ENCODE data around the gene DAB1. TPM values are rescaled to one million over a fixed set of nuclear protein-coding genes. Genes with fewer than 3 reads are reported as not detected.

DAB1 gene
- total and polyA plus RNA-seq, 7 donors = under 0.01 to 1.1 (median 0.75) TPM; not detected in 1

DNA sequence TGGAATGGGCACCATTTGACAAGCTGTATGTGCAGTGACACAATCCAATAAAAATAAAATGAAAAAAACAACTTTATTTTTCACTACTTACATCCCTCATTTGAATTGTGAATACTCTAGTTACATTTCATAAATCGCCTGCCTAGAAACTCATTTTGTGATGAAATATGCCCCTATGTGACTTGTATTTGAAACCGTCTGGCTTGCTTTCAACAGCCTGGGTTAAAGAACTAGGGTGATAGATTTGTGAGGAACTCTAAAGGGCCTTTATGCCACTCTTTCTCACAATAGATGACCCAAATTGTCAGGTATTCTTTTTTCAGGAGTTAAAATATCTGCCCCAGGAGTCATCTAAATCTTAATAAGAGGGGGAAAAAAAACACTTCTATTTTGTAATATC is 137.9 kb downstream of the DAB1 start:
- WGBS, 2 donors = 84 to 89% methylated on average over 2 of the region's 2 CpGs
- Histone ChIP-seq H3K9me3 (no peaks in the 10 kb centered on the region), H3K27ac (no peak overlapping the region), H3K36me3 (no peaks in the 10 kb centered on the region), H3K4me3 (no peak overlapping the region), H3K27me3 (no peaks in the 10 kb centered on the region), H3K4me1 (no peaks in the 10 kb centered on the region)
- intact Hi-C loops (cut with DNase I) = no loop called here
- TF ChIP-seq POLR2AphosphoS5 (IDR thresholded peaks at IDR 0.05) (no peak), EP300 (IDR thresholded peaks at IDR 0.05) (no peak), POLR2A (IDR thresholded peaks at IDR 0.05) (no peak)
- TF ChIP-seq, protein P1, sequence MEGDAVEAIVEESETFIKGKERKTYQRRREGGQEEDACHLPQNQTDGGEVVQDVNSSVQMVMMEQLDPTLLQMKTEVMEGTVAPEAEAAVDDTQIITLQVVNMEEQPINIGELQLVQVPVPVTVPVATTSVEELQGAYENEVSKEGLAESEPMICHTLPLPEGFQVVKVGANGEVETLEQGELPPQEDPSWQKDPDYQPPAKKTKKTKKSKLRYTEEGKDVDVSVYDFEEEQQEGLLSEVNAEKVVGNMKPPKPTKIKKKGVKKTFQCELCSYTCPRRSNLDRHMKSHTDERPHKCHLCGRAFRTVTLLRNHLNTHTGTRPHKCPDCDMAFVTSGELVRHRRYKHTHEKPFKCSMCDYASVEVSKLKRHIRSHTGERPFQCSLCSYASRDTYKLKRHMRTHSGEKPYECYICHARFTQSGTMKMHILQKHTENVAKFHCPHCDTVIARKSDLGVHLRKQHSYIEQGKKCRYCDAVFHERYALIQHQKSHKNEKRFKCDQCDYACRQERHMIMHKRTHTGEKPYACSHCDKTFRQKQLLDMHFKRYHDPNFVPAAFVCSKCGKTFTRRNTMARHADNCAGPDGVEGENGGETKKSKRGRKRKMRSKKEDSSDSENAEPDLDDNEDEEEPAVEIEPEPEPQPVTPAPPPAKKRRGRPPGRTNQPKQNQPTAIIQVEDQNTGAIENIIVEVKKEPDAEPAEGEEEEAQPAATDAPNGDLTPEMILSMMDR (IDR thresholded peaks at IDR 0.05) = no peak
- no peak for DNase-seq

DNA sequence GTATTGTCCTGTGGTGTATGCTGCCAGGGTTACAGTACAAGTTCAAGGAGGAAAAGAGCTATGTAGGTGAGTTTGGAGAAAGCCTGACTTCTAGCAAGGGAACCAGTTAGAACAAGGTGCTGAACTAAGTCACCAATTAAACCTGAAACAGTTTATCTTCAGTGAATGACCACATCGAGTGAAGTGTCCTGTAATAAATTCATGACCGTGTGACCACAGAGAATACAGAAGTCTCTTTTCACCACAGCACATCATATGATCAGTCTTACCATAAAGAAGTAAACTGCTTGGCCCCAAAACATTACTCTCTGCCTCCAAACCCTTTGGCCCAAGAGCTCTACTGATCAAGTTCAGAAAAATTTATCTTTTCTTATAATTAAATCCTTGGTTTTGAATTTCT is 141.4 kb downstream of the DAB1 start:
- Histone ChIP-seq H3K27me3 (no peaks in the 10 kb centered on the region), H3K4me3 (no peak overlapping the region), H3K4me1 (no peaks in the 10 kb centered on the region), H3K9me3 (no peaks in the 10 kb centered on the region), H3K36me3 (no peaks in the 10 kb centered on the region), H3K27ac (no peak overlapping the region)
- TF ChIP-seq POLR2AphosphoS5 (IDR thresholded peaks at IDR 0.05) (no peak), EP300 (IDR thresholded peaks at IDR 0.05) (no peak), POLR2A (IDR thresholded peaks at IDR 0.05) (no peak)
- TF ChIP-seq, protein P1 (IDR thresholded peaks at IDR 0.05) = no peak
- WGBS, 2 donors = 32 to 59% methylated on average over 2 of the region's 2 CpGs
- intact Hi-C loops (cut with DNase I) = no loop called here
- DNase-seq = no peak

DNA sequence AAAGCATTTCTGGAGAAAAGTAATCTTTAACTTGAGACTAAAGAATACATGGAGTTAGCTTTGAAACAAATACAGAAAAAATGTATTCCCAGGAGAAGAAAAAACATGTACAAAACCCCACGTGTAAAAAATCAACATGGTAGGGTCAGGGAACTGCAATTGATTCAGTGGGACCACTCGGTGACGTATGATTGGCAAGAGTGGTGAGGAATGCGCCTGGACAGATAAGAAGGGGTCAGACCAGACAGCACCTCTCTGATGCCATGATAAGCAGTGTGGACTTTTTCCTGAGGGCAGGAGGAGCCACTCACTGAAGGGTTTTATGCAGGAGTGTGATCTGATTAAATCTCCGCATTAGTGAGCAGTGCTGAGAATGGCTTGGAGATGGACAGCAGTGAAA is 142.5 kb downstream of the DAB1 start:
- intact Hi-C loops (cut with DNase I) = no loop called here
- 82 to 85% methylated on average over 5 of the region's 5 CpGs for WGBS, 2 donors
- H3K27ac ChIP-seq = no peak overlapping the region
- no peaks in the 10 kb centered on the region for H3K36me3 ChIP-seq
- no peaks in the 10 kb centered on the region for H3K27me3 ChIP-seq
- H3K9me3 ChIP-seq = no peaks in the 10 kb centered on the region
- H3K4me3 ChIP-seq = no peak overlapping the region
- H3K4me1 ChIP-seq = no peaks in the 10 kb centered on the region
- DNase-seq = no peak
- TF ChIP-seq POLR2AphosphoS5 (IDR thresholded peaks at IDR 0.05) (no peak), POLR2A (IDR thresholded peaks at IDR 0.05) (no peak), EP300 (IDR thresholded peaks at IDR 0.05) (no peak)
- TF ChIP-seq, protein P1 (IDR thresholded peaks at IDR 0.05) = no peak

DNA sequence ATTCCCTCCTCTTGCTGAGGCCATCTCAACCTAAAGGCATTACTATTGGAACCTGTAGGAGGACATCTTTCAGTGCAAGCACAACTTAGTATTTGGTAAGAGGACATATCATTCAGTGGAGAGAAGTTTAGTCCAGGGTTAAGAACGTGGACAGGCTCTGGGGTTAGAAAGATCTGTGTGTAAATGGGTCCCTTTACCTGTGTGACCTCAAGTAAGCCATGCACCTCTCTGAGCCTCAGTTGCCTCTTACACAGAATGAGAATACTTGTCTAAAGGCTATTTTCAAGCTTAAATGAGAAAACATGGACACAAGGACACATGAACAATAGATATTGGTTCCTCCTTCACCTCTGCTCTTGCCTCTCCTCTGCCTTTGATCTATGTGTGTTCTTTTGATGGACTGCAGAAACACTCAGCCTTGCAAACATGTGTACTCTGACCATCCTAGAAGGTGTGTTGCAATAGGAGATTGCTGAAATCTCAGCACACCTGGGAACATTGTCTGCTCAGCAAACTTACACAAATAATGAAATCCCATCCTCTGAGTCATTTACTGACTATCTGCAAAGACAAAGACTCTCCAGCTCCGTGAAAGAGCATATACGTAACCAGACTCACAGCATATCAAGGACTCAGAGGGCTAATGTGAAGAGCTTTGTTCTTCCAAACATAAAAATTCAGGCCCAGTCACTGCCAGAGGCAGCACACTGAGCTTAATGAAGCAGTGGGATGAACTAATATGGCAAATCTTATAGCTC is 143.8 kb downstream of the DAB1 start:
- H3K4me1 ChIP-seq = no peaks in the 10 kb centered on the region
- no peaks in the 10 kb centered on the region for H3K36me3 ChIP-seq
- no peaks in the 10 kb centered on the region for H3K9me3 ChIP-seq
- no peaks in the 10 kb centered on the region for H3K27me3 ChIP-seq
- intact Hi-C loops (cut with DNase I) = no loop called here
- TF ChIP-seq, protein P1 (IDR thresholded peaks at IDR 0.05) = no peak
- TF ChIP-seq POLR2A (IDR thresholded peaks at IDR 0.05) (no peak), EP300 (IDR thresholded peaks at IDR 0.05) (no peak), POLR2AphosphoS5 (IDR thresholded peaks at IDR 0.05) (no peak)
- WGBS, 2 donors = 52 to 70% methylated on average over 3 of the region's 3 CpGs
- H3K4me3 ChIP-seq = no peak overlapping the region
- H3K27ac ChIP-seq = no peak overlapping the region
- no peak for DNase-seq

DNA sequence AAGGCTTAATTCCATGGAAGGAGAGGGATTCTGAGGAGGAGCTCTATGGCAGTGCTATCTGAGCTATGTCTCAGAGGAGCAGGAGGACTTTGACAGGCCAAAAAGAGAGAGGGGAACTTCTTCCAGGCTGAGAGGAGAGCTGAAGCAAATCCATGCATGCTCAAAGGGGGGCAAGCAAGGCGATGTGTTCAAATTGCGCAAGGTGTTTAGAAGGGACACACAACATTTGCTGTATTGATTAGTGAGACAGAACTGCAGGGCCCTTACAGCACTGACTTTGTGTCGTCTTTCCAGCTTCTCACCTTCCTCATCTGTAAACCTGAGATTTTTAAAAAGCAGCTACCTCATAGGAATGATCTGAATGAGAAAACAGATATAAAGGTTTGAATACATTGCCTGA is 145.3 kb downstream of the DAB1 start:
- 88 to 89% methylated on average over 3 of the region's 3 CpGs for WGBS, 2 donors
- Histone ChIP-seq H3K27me3 (no peaks in the 10 kb centered on the region), H3K9me3 (no peaks in the 10 kb centered on the region), H3K4me3 (no peak overlapping the region), H3K27ac (no peak overlapping the region), H3K4me1 (no peaks in the 10 kb centered on the region), H3K36me3 (no peaks in the 10 kb centered on the region)
- intact Hi-C loops (cut with DNase I) = no loop called here
- DNase-seq = no peak
- TF ChIP-seq EP300 (IDR thresholded peaks at IDR 0.05) = no peak
- no peak for TF ChIP-seq POLR2AphosphoS5 (IDR thresholded peaks at IDR 0.05)
- TF ChIP-seq POLR2A (IDR thresholded peaks at IDR 0.05) = no peak
- TF ChIP-seq, protein P1 (IDR thresholded peaks at IDR 0.05) = no peak

Measured in sigmoid colon (tissue), 7 donors.